GM12873 (cell line): ENCODE data around the gene SLC9A5.

Experiments used
- CTCF ChIP-seq: IDR thresholded peaks from 2 replicates; pipeline ENCODE4 v1.5.1; 2012; ENCODE audit warnings: low read depth, mild to moderate bottlenecking, moderate library complexity, low read length, control low read depth; ENCODE audit not compliant: insufficient read depth; ENCODE audit errors: missing control alignments

SLC9A5 gene

GRCh38 chr16:67302970-67303369, 54.2 kb downstream of the SLC9A5 start:
- no peak for TF ChIP-seq CTCF

GRCh38 chr16:67304020-67304419, 55.2 kb downstream of the SLC9A5 start:
- TF ChIP-seq CTCF = no peak

GRCh38 chr16:67305216-67306071, 56.7 kb downstream of the SLC9A5 start:
- TF ChIP-seq CTCF = no peak

- TF ChIP-seq CTCF = no peak
These were observed 61.8 kb downstream of the SLC9A5 start for GRCh38 chr16:67310561-67310960.

- no peak for TF ChIP-seq CTCF
These were observed 63.1 kb downstream of the SLC9A5 start for GRCh38 chr16:67311607-67312488.

- no peak for TF ChIP-seq CTCF
These were observed 63.9 kb downstream of the SLC9A5 start for GRCh38 chr16:67312719-67313118.

- TF ChIP-seq CTCF = no peak
These were observed 69.1 kb downstream of the SLC9A5 start for GRCh38 chr16:67317853-67318252.
